IMR-90 (cell line): Measurements from ENCODE around the gene PREB. TPM values are rescaled to one million over a fixed set of nuclear protein-coding genes. Genes with fewer than 3 reads are reported as not detected.

ENCODE experiments used
- ATAC-seq: fragments of 200-7000 bp; cut with Tn5 transposase; 2 replicates; pipeline ENCODE4 v1.9.1; 2020; ENCODE audit warnings: low read depth, mild to moderate bottlenecking, moderate library complexity
- BruUV-seq: library from RNA; stranded (reverse); fragments of 400-500 nt; replicated peaks from 2 replicates; lab custom pipeline; 2021; lab: Mats Ljungman, UMichigan
- CTCF ChIA-PET: fragments of 300-600 bp; formaldehyde crosslinking; extraction: SDS; loops from one replicate; lab custom pipeline; 2021; ENCODE audit warnings: antibody characterized with exemption; lab: Yijun Ruan, JAX
- POLR2A ChIA-PET: fragments of 300-600 bp; sonication (Branson Sonifier 250); formaldehyde crosslinking; loops from one replicate; lab custom pipeline; 2022; ENCODE audit warnings: antibody characterized with exemption; ENCODE audit not compliant: unreplicated experiment; lab: Charles Lee
- DNase-seq: peaks from one replicate; pipeline ENCODE4 v3.0.0; 2013
- H2AFZ ChIP-seq: replicated peaks from 2 replicates; pipeline ENCODE3; 2013; ENCODE audit warnings: low read length, mild to moderate bottlenecking; ENCODE audit not compliant: poor library complexity
- H2AK5ac ChIP-seq: 2 replicates; pipeline ENCODE4 v1.6.1; 2013; ENCODE audit warnings: low read depth, low read length, inconsistent platforms
- H2AK9ac ChIP-seq: replicated peaks from 2 replicates; pipeline ENCODE3; 2013; ENCODE audit warnings: mild to moderate bottlenecking, low read depth, low read length, moderate library complexity; ENCODE audit not compliant: poor library complexity
- H2BK120ac ChIP-seq: 2 replicates; pipeline ENCODE4 v1.6.1; 2013; ENCODE audit warnings: low read depth, low read length, inconsistent platforms
- H2BK15ac ChIP-seq: 3 replicates; pipeline ENCODE4 v1.6.1; 2013; ENCODE audit warnings: low read depth, low read length, inconsistent platforms
- H2BK20ac ChIP-seq: 2 replicates; pipeline ENCODE4 v1.6.1; 2013; ENCODE audit warnings: low read depth, mild to moderate bottlenecking, inconsistent platforms, low read length, moderate library complexity
- H2BK5ac ChIP-seq: 2 replicates; pipeline ENCODE4 v1.6.1; 2013; ENCODE audit warnings: mild to moderate bottlenecking, low read depth, low read length, inconsistent platforms; ENCODE audit not compliant: poor library complexity, severe bottlenecking
- H3K14ac ChIP-seq: replicated peaks from 2 replicates; pipeline ENCODE4 v1.6.1; 2013; ENCODE audit warnings: low read depth, low read length, inconsistent platforms
- H3K18ac ChIP-seq: 2 replicates; pipeline ENCODE4 v1.6.1; 2013; ENCODE audit warnings: low read depth, low read length, control low read depth
- H3K23ac ChIP-seq: 2 replicates; pipeline ENCODE4 v1.6.1; 2013; ENCODE audit warnings: low read depth, low read length, inconsistent platforms
- H3K27ac ChIP-seq: 2 replicates; pipeline ENCODE4 v1.5.1; 2013; ENCODE audit warnings: mild to moderate bottlenecking, control low read depth, low read length; ENCODE audit not compliant: insufficient read depth
- H3K27me3 ChIP-seq: 2 replicates; pipeline ENCODE4 v1.6.1; 2013; ENCODE audit warnings: low read length; ENCODE audit not compliant: control insufficient read depth, insufficient read depth
- H3K36me3 ChIP-seq: 2 replicates; pipeline ENCODE4 v1.6.1; 2013; ENCODE audit warnings: low read length, mixed read lengths; ENCODE audit not compliant: control insufficient read depth, insufficient read depth
- H3K4ac ChIP-seq: 2 replicates; pipeline ENCODE4 v1.6.1; 2013; ENCODE audit warnings: low read depth, low read length, inconsistent platforms
- H3K4me1 ChIP-seq: 2 replicates; pipeline ENCODE4 v1.6.1; 2013; ENCODE audit warnings: low read length, mixed read lengths; ENCODE audit not compliant: control insufficient read depth, insufficient read depth
- H3K4me2 ChIP-seq: 2 replicates; pipeline ENCODE4 v1.6.1; 2013; ENCODE audit warnings: low read depth, mild to moderate bottlenecking, control low read depth, low read length, moderate library complexity
- H3K4me3 ChIP-seq: 2 replicates; pipeline ENCODE4 v1.5.1; 2013; ENCODE audit warnings: low read depth, mild to moderate bottlenecking, control low read depth, low read length, moderate library complexity; ENCODE audit not compliant: insufficient read depth
- H3K56ac ChIP-seq: 2 replicates; pipeline ENCODE4 v1.6.1; 2013; ENCODE audit warnings: low read length, inconsistent platforms; ENCODE audit not compliant: insufficient read depth; ENCODE audit errors: extremely low read depth
- H3K79me1 ChIP-seq, 2 experiments: 2 replicates each; pipeline ENCODE4 v1.6.1; 2013; ENCODE audit warnings: low read length in 2 of 2, inconsistent platforms in 1 of 2, low read depth in 1 of 2
- H3K9ac ChIP-seq: 2 replicates; pipeline ENCODE4 v1.6.1; 2013; ENCODE audit warnings: low read depth, low read length, control low read depth
- H3K9me1 ChIP-seq: 2 replicates; pipeline ENCODE4 v1.6.1; 2013; ENCODE audit warnings: low read length, inconsistent platforms; ENCODE audit not compliant: insufficient read depth
- H3K9me3 ChIP-seq: 2 replicates; pipeline ENCODE4 v1.6.1; 2013; ENCODE audit warnings: low read length; ENCODE audit not compliant: control insufficient read depth, insufficient read depth
- H4K20me1 ChIP-seq: 2 replicates; pipeline ENCODE4 v1.6.1; 2013; ENCODE audit warnings: low read length, inconsistent platforms; ENCODE audit not compliant: insufficient read depth
- H4K5ac ChIP-seq: 2 replicates; pipeline ENCODE4 v1.6.1; 2013; ENCODE audit warnings: mild to moderate bottlenecking, low read depth, low read length, control low read depth
- H4K8ac ChIP-seq, 2 experiments: 2 replicates each; pipeline ENCODE4 v1.6.1; 2013; ENCODE audit warnings: low read depth in 2 of 2, low read length in 2 of 2, control low read depth in 1 of 2, inconsistent platforms in 1 of 2
- H4K91ac ChIP-seq: 2 replicates; pipeline ENCODE4 v1.6.1; 2013; ENCODE audit warnings: low read depth, low read length, inconsistent platforms; ENCODE audit not compliant: insufficient read depth
- BHLHE40 ChIP-seq: fragments of 150-350 bp; IDR thresholded peaks from 2 replicates; pipeline ENCODE4 v1.6.1; 2016; ENCODE audit warnings: mild to moderate bottlenecking, low read depth, low read length
- CEBPB ChIP-seq: IDR thresholded peaks from 2 replicates; pipeline ENCODE4 v1.6.1; 2012; ENCODE audit warnings: low read depth, low read length, improper control_type of control experiment
- CHD1 ChIP-seq: IDR thresholded peaks from 2 replicates; pipeline ENCODE4 v1.6.1; 2012; ENCODE audit warnings: low read depth, low read length, improper control_type of control experiment
- CTCF ChIP-seq: conservative IDR thresholded peaks from 2 replicates; pipeline ENCODE4 v1.5.1; 2012; ENCODE audit warnings: mild to moderate bottlenecking, low read depth, low read length, improper control_type of control experiment
- ELK1 ChIP-seq: fragments of 150-350 bp; IDR thresholded peaks from 2 replicates; pipeline ENCODE4 v1.6.1; 2016; ENCODE audit warnings: low read depth, mild to moderate bottlenecking, low read length, moderate library complexity, borderline replicate concordance
- FOS ChIP-seq: fragments of 150-350 bp; IDR thresholded peaks from 2 replicates; pipeline ENCODE4 v1.6.1; 2016; ENCODE audit warnings: low read depth, low read length
- MAFK ChIP-seq: IDR thresholded peaks from 2 replicates; pipeline ENCODE4 v1.6.1; 2012; ENCODE audit warnings: low read depth, low read length, improper control_type of control experiment
- MAZ ChIP-seq: IDR thresholded peaks from 2 replicates; pipeline ENCODE4 v1.6.1; 2012; ENCODE audit warnings: low read depth, mild to moderate bottlenecking, low read length, improper control_type of control experiment, moderate library complexity, borderline replicate concordance
- MXI1 ChIP-seq: IDR thresholded peaks from 2 replicates; pipeline ENCODE4 v1.6.1; 2012; ENCODE audit warnings: low read depth, mild to moderate bottlenecking, low read length, moderate library complexity, borderline replicate concordance
- NFE2L2 ChIP-seq: fragments of 150-350 bp; IDR thresholded peaks from 2 replicates; pipeline ENCODE4 v1.6.1; 2016; ENCODE audit warnings: low read depth, mild to moderate bottlenecking, low read length
- POLR2A ChIP-seq: IDR thresholded peaks from 2 replicates; pipeline ENCODE4 v1.6.1; 2012; ENCODE audit warnings: mild to moderate bottlenecking, low read depth, low read length
- RAD21 ChIP-seq: IDR thresholded peaks from 2 replicates; pipeline ENCODE4 v1.6.1; 2012; ENCODE audit warnings: low read length, improper control_type of control experiment
- RCOR1 ChIP-seq: IDR thresholded peaks from 2 replicates; pipeline ENCODE4 v1.6.1; 2012; ENCODE audit warnings: mild to moderate bottlenecking, low read length, improper control_type of control experiment; ENCODE audit not compliant: insufficient replicate concordance
- RFX5 ChIP-seq: IDR thresholded peaks from 2 replicates; pipeline ENCODE4 v1.8.0; 2012; ENCODE audit warnings: low read depth, mild to moderate bottlenecking, low read length, moderate library complexity
- SMC3 ChIP-seq: fragments of 150-350 bp; IDR thresholded peaks from 2 replicates; pipeline ENCODE4 v1.6.1; 2016; ENCODE audit warnings: low read depth, mild to moderate bottlenecking, antibody characterized with exemption, low read length, moderate library complexity
- USF2 ChIP-seq: fragments of 150-350 bp; IDR thresholded peaks from 2 replicates; pipeline ENCODE4 v1.6.1; 2017; ENCODE audit warnings: mild to moderate bottlenecking, antibody characterized with exemption, low read length, low read depth
- WGBS, 2 experiments: methylation state at CpG; one replicate each; pipeline versions ENCODE4 v1.1.5 to v1.1.7; 2013; ENCODE audit warnings: missing lambda C conversion rate in 2 of 2; ENCODE audit not compliant: insufficient read length in 1 of 2; ENCODE audit errors: extremely low coverage in 2 of 2; 5-methylcytosine and 5-hydroxymethylcytosine counted together
- dilution Hi-C: fragments of 300-500 bp; cut with HindIII; formaldehyde crosslinking; loops from one replicate; pipeline ENCODE4 v1.14.3; 2018; ENCODE audit warnings: low sequenced_read_pairs; ENCODE audit not compliant: unreplicated experiment
- in situ Hi-C: fragments of 300-500 bp; cut with MboI; formaldehyde crosslinking; loops from 3 replicates; pipeline ENCODE4 v1.14.3; 2019; ENCODE audit warnings: low sequenced_read_pairs, inconsistent platforms, mixed read lengths
- intact Hi-C: fragments of 100-400 bp; cut with micrococcal nuclease; formaldehyde crosslinking; loops from 2 replicates; pipeline ENCODE4 v1.10.0; 2022
- polyA plus RNA-seq, 3 experiments: library from polyadenylated mRNA; depleted of rRNA; stranded (reverse); fragments of >200 nt; gene quantifications; 2 replicates each; pipeline ENCODE4 v1.2.3, GENCODE V29; 2012; ENCODE audit warnings: low replicate concordance in 1 of 3
- total RNA-seq: library from RNA; depleted of rRNA; stranded (reverse); fragments of >200 nt; gene quantifications from 2 replicates; pipeline ENCODE4 v1.2.3, GENCODE V29; 2012

The PREB gene
- total and polyA plus RNA-seq, 2 of the 4 experiments (the other 2 are of a cell fraction) = 38.9 to 52.2 TPM

GRCh38 chr2:27145682-27146081 is 11.2 kb upstream of the PREB start:
- dilution Hi-C loops (no loop called here), in situ Hi-C loops (no loop called here)

More at GRCh38 chr2:27145682-27146081, 11.2 kb upstream of the PREB start:
- H3K4me3 ChIP-seq = no peak overlapping the region
- no CpG with 5 or more reads among the region's 2 CpGs for WGBS, 2 experiments
- H3K23ac ChIP-seq = no peak overlapping the region
- no peaks in the 10 kb centered on the region for H4K20me1 ChIP-seq
- BruUV-seq = no TSS peak
- no peaks in the 10 kb centered on the region for H3K4me1 ChIP-seq
- no peak overlapping the region for H2BK20ac ChIP-seq
- H3K36me3 ChIP-seq = no peaks in the 10 kb centered on the region
- H2AK5ac ChIP-seq = no peak overlapping the region
- POLR2A ChIA-PET = no interaction called here
- H4K5ac ChIP-seq = no peak overlapping the region
- TF ChIP-seq CTCF = no peak
- no peak for TF ChIP-seq RCOR1
- TF ChIP-seq CEBPB = no peak
- no peak for TF ChIP-seq ELK1
- TF ChIP-seq RAD21 = no peak
- TF ChIP-seq BHLHE40 = no peak
- no peak for TF ChIP-seq RFX5
- no peak for TF ChIP-seq MXI1
- TF ChIP-seq MAFK = no peak
- TF ChIP-seq USF2 = no peak
- no peak for TF ChIP-seq SMC3
- no peak for TF ChIP-seq NFE2L2
- TF ChIP-seq POLR2A = no peak
- no peak for TF ChIP-seq MAZ
- no peak for TF ChIP-seq FOS
- no peak for TF ChIP-seq CHD1
- H2BK15ac ChIP-seq = no peak overlapping the region
- no peak overlapping the region for H3K9ac ChIP-seq
- H2BK5ac ChIP-seq = no peak overlapping the region
- no peak overlapping the region for H4K91ac ChIP-seq
- no peak overlapping the region for H2BK120ac ChIP-seq
- intact Hi-C loops = no loop called here
- H3K27me3 ChIP-seq = peaks cover 33% of the 10 kb centered on the region
- no peaks in the 10 kb centered on the region for H3K9me1 ChIP-seq
- DNase-seq (no peak), ATAC-seq (no peak)
- no peaks in the 10 kb centered on the region for H3K79me1 ChIP-seq
- H3K18ac ChIP-seq = no peak overlapping the region
- H3K4me2 ChIP-seq = no peak overlapping the region
- no peak overlapping the region for H4K8ac ChIP-seq
- H3K14ac ChIP-seq = no peak overlapping the region
- CTCF ChIA-PET = no interaction called here
- no peak overlapping the region for H3K56ac ChIP-seq
- no peak overlapping the region for H2AFZ ChIP-seq
- H3K4ac ChIP-seq = no peak overlapping the region
- peaks cover 7% of the 10 kb centered on the region for H3K9me3 ChIP-seq
- no peak overlapping the region for H2AK9ac ChIP-seq
- H3K27ac ChIP-seq = no peak overlapping the region
